CD4-positive, alpha-beta T cell treated with Interleukin-17A for 4 hours (primary cell): ENCODE measurements around the gene MAP4K2.
"Not testable (repeated sequence)": the region's sequence is repeated elsewhere in the genome, so short reads cannot be mapped to it uniquely, and the experiment has no call there.

Experiments used
- DNase-seq: peaks from one replicate; pipeline ENCODE4 v3.0.0-alpha.2; 2020; ENCODE audit warnings: mixed read lengths

Gene MAP4K2

GRCh38 chr11:64838600-64839334, 35.8 kb upstream of the MAP4K2 start:
- no peak for DNase-seq

DNA sequence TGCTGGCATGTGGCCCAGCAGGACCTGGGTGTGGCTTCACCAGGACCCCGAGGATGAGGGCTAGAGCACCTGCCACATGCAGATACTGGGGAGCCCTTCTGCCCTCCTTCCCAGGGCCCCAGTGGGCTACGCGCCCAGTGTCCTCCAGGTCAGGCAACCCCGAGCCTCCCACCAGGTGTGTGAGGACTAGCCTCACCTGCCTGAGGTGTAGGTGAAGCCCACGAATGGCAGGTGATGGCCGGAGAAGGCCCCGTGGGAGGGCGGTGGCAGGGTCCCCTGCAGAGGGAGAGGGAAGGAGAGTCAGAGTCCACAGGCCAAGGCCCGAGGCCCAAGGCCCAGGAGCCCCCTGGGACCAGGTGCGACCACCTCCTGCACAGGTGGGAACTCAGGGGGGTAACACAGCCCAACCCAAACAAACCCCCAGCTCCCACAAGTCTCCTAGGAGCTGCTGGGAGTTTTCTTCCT, 34.9 kb upstream of the MAP4K2 start:
- DNase-seq: no peak

DNA sequence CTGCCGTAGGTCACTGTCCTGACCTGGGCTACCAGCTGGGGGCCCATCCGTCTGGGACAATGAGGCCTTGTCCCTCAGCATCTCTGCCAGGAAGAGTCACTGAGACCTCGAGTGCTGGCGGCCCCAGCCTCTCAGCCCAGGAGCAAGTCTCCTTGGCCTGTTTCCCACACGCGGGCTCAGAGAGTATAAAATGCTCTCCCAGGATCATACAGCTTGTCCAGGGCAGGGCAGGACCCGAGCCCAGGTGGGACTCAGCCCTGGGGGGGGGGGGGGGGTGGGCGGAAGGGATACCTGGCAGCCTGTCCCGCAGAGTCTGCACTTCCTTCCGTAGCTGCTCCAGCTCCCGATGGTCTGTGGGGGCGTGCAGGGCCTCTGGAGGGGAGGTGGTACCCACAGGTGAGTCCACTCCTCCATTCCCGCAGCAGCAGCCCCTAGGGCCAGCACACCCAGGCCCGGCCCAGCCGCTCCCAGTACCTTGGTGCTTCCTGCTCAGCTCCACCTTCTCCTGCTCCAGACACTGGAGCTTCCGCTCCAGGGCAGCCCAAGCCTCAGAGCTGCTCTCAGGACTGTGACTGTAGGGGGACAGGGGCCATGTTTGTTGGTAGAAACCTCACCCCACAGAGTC, 33.5 kb upstream of the MAP4K2 start:
- no peak for DNase-seq

DNA sequence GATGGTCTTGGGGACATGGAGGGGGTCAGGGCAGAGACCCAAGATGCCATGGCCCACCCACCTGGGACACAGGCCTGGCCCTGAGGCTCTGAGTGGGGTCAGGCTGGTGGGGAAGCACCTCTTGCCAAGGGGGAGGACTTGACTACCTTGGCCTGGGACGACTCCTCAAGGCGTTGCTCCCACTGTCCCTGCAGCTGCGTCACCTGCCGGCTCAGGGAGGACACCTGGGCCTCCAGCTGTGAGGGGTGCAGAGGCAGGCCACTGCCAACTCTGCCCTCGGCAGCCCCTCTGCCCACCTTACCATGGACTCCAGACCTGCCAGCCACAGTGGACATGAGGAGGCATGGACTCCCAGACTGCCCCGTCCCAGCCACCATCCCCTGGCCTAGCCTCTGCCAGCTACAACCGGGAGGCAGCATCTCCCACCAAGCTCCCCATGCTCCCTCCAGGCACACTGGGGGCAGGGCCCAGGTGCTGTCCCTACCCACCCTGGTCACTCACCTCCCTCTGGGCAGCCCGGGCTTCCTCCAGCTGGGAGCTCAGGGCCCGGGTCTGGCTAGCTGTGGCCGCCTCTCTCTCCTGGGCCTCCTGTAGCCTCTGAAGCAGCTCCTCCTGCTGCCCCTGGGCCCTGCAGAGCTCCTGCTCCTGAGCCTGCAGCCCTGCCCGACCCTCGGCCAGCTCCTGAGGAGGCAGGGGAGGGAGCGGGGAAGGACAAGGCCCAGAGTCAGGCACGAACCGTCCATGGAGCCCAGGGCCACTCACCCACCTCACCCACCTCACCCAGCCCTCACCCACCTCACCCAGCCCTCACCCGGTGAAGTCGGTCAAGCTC, 32.8 kb upstream of the MAP4K2 start:
- no peak for DNase-seq

GRCh38 chr11:64834723-64835615, 32.0 kb upstream of the MAP4K2 start:
- DNase-seq: no peak

GRCh38 chr11:64834031-64834722, 31.2 kb upstream of the MAP4K2 start:
- DNase-seq: no peak

DNA sequence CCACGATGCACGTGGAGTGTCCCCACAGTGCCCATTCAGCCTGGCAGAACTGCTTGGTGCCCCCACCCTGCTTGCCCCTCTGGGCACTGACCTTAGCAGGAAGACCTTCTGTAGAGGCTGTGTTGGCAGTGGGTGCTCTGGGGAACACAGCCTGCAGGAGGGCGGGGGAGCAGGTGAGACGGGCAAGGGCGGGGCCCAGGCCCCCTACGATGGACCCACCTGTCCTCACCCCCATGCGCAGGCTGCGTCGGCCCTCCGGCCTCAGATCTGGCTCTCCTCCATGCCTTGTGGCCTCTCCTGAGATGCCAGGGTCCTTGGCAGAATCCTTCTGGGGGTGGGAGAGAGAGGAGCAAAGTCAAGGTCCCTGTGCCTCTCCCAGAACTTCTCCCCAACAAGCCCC, 30.5 kb upstream of the MAP4K2 start:
- no peak for DNase-seq

GRCh38 chr11:64833198-64833502, 30.1 kb upstream of the MAP4K2 start:
- DNase-seq: no peak

DNA sequence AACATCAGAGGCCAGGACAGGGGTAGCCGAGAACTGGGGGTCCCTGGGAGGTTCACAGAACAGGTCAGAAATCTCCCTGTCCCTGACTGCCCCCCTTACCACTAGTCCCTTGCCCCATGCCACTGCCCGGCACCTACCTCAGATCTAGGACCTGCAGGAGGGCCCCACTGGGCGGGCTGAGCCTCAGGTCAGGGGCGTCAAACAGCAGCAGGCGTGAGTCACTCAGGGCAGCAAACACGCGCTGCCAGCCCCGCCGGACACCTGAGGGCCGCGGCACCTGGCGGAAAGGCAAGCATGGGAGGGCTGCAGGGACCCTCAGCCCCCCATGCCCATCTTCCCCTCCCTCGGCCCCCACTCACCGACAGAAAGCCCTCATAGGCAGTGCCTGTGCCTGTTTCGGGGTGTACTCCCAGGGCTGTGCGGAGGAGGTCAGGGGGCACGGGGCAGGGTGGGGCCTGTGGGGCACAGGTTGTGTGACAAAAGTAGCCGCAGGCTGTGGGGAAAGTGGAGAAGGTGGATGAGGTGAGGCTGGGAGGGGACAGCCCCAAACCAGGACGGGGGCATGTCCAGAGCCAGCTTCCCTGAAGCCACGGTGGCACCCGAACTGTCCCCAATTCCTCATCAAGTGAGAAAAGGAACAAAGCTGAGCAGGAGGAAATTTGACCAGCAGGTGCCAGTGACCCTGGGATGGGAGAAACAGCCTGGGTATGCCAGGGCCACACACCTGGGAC, 29.6 kb upstream of the MAP4K2 start:
- DNase-seq: no peak

DNA sequence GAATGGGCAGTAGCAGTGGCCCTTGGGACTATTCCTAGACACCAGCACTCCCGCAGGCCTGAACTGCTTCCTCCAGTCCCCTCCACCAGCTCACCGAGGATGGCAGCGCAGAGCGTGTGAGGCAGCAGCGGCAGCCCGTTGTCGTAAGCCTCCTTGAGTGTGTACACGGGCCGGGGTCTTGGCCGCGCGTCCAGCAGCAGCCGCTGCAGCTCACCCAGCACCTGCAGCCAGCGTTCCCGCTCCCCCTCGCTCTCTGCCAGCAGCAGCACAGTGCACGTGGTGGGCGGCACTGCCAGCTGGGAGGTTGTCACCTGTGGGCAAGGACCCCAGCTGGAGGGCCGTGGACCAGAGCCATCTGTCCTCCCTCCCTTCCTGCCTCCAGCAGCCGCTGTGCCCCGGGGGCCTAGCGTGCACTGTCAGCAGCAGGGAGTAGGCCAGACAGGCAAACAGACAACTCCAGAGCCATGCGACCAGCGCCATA, 28.4 kb upstream of the MAP4K2 start:
- DNase-seq: no peak

- no peak for DNase-seq
Measured at GRCh38 chr11:64829536-64830251, 26.7 kb upstream of the MAP4K2 start.

GRCh38 chr11:64827451-64827839, 24.4 kb upstream of the MAP4K2 start:
- DNase-seq: no peak

GRCh38 chr11:64826578-64827450, 23.8 kb upstream of the MAP4K2 start:
- DNase-seq: no peak

- DNase-seq: no peak
Measured at GRCh38 chr11:64826062-64826461, 23.0 kb upstream of the MAP4K2 start.

DNA sequence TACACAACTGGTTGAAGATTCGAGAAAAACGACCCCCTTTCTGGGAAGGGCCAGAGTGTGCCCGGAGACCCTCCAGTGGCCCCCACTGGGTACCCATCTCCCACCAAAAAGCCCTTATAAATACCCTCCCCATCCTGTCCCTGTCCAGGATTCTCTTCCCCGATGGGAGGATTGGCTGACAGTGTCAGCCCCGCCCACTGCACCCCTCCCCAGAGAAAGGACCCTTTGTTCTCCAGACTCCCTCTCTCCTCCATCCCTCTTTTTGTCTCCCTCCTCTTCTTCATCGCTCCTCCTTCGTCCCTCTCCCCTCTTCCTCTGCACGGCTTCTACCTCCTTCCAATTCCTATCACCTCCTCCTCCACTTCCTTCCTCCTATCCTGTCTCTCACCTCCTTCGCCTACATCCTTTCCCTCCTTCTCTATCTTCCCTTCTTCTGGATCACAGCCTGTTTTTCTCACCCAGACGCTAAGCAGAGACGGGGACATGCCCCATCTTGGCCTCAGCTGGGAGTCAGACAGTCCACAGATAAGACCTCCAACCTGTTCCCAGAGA, 20.6 kb upstream of the MAP4K2 start:
- no peak for DNase-seq

- DNase-seq: no peak
Measured at GRCh38 chr11:64817476-64817875, 14.5 kb upstream of the MAP4K2 start.

GRCh38 chr11:64815433-64815832, 12.4 kb upstream of the MAP4K2 start:
- DNase-seq: not testable (repeated sequence)

- DNase-seq: no peak
Measured at GRCh38 chr11:64814712-64815187, 11.7 kb upstream of the MAP4K2 start.

DNA sequence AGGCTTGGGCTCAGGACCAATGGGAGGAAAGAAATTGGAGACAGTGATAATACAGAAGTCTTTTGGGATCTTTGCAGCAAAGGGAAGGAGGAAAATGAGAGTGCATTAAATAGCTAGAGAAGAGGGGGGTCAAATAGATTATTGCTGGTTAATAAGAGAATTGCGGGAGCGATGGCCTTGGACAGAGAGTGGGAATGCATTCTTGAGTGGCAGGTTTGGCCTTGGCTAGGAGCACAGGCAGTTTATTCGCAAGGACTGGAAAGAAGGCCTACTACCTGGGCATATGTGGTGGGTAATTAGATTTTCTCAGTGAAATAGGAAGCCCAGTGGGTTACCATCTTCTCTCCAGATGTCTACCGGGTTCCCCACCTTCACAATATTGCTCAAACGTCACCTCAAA, 10.8 kb upstream of the MAP4K2 start:
- no peak for DNase-seq
